Measurements from ENCODE around the gene ZIC4.

GRCh38 chr3:147368151-147368550 is 38.2 kb downstream of the ZIC4 start:
- TF ChIP-seq EZH2 (IDR thresholded peaks at IDR 0.05) (no peak), POLR2AphosphoS5 (IDR thresholded peaks at IDR 0.05; ENCODE audit: borderline replicate concordance, low read depth, low read length) (no peak)

All from SK-N-MC (cell line).